GM12878 (cell line): ENCODE results near the gene ZNF311. TPM values are rescaled to one million over a fixed set of nuclear protein-coding genes. Genes with fewer than 3 reads are reported as not detected.

Experiments used
- HCFC1 ChIP-seq: fragments of 150-350 bp; IDR thresholded peaks from 2 replicates; pipeline ENCODE4 v1.6.1; 2014; ENCODE audit warnings: low read length
- IRF5 ChIP-seq: fragments of 450-650 bp; IDR thresholded peaks from 2 replicates; pipeline ENCODE4 v1.6.1; 2017; ENCODE audit warnings: borderline replicate concordance
- JUND ChIP-seq: IDR thresholded peaks from 2 replicates; pipeline ENCODE4 v1.6.1; 2012; ENCODE audit warnings: low read depth, mild to moderate bottlenecking, low read length, improper control_type of control experiment, moderate library complexity
- PRDM15 ChIP-seq: fragments of 450-650 bp; formaldehyde crosslinking; IDR thresholded peaks from 2 replicates; pipeline ENCODE4 v1.4.0; 2020; ENCODE audit warnings: mild to moderate bottlenecking, moderate library complexity
- RCOR1 ChIP-seq: conservative IDR thresholded peaks from 2 replicates; pipeline ENCODE4 v1.6.1; 2012; ENCODE audit warnings: low read depth, low read length, improper control_type of control experiment
- SUPT20H ChIP-seq: IDR thresholded peaks from 2 replicates; pipeline ENCODE4 v1.6.1; 2011; ENCODE audit warnings: low read depth, mild to moderate bottlenecking, low read length, moderate library complexity, borderline replicate concordance; ENCODE audit not compliant: control insufficient read depth
- SUZ12 ChIP-seq: fragments of 200-600 bp; sonication (generic); IDR thresholded peaks from one replicate; pipeline ENCODE4 v1.6.1; 2018; ENCODE audit warnings: antibody characterized with exemption, mild to moderate bottlenecking; ENCODE audit not compliant: unreplicated experiment
- TCF7 ChIP-seq: IDR thresholded peaks from 2 replicates; pipeline ENCODE4 v1.6.1; 2014; ENCODE audit warnings: antibody characterized with exemption, borderline replicate concordance
- ZBTB33 ChIP-seq: fragments of 450-650 bp; IDR thresholded peaks from 2 replicates; pipeline ENCODE4 v1.6.1; 2017; ENCODE audit warnings: mild to moderate bottlenecking
- ZNF622 ChIP-seq: fragments of 450-650 bp; IDR thresholded peaks from 2 replicates; pipeline ENCODE4 v1.6.1; 2017; ENCODE audit warnings: mild to moderate bottlenecking, inconsistent platforms
- polyA plus RNA-seq, 11 experiments: library from polyadenylated mRNA; depleted of rRNA in 4 of 11; unstranded in 6 of 11; stranded (reverse) in 5 of 11; fragments of >200 nt; fragmentation: Nextera tagmentation in 4 of 11; fragmentation: Illumina TruSeq in 1 of 11; extraction: Ambion mirVana in 4 of 11; extraction: Trizol in 1 of 11; gene quantifications; 1 replicate in 1 of 11; 2 replicates in 10 of 11; pipeline versions ENCODE4 v1.2.1 to v1.2.3, GENCODE V29; 2011 to 2016; ENCODE audit warnings: inconsistent platforms in 2 of 11, missing spikeins in 2 of 11, low read depth in 1 of 11
- total RNA-seq, 4 experiments: library from RNA; depleted of rRNA in 3 of 4; stranded (reverse); fragments of >200 nt in 3 of 4; fragmentation: Illumina TruSeq in 1 of 4; extraction: Trizol in 1 of 4; gene quantifications; 2 replicates each; pipeline versions ENCODE4 v1.2.1 to v1.2.3, GENCODE V29; 2013 to 2021

ZNF311 gene
- total and polyA plus RNA-seq, 10 of the 15 experiments (the other 5 are each of a cell fraction or from before 2014, with no cell fraction given) = 0.07 TPM; not detected in 9

DNA sequence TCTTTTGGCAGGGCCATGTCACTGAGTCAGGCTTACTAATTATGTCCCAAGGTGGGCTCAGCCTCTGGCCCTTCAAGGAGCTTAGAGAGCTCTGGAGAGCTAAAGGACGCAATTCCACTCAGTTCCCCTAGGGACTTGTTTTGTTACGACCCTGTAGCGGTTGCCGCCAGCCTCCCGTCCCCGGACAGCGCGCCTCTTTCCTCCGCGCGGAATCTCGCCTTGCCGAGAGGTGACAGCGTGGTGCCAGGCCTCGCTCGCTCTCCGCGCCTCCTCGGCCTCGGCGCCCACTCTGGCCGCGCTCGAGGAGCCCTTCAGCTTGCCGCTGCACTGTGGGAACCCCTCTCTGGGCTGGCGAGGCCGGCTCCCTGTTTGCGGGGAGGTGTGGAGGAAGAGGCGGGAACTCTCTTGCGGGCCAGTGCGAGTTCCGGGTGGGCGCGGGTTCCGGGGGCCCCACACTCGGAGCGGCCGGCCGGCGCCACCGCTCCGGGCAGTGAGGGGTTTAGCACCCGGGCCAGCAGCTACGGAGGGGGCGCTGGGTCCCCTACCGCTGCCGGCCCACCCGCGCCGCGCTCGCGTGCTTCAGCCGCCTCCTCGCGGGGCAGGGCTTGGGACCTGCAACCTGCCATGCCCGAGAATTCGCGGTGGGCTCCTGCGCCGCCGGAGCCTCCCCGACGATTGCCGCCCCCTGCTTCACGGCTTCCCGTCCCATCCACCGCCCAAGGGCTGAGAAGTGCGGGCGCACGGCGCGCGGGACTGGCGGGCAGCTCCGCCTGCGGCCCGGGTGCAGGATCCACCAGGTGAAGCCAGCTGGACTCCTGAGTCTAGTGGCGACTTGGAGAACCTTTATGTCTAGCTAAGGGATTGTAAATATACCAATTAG is 9.9 kb upstream of the ZNF311 start (continued):
- no peak for TF ChIP-seq IRF5
- TF ChIP-seq ZNF622 = no peak
- TF ChIP-seq RCOR1 = no peak
- no peak for TF ChIP-seq PRDM15
- TF ChIP-seq JUND = no peak
- TF ChIP-seq SUZ12 = no peak
- TF ChIP-seq ZBTB33 = no peak
- no peak for TF ChIP-seq HCFC1
- no peak for TF ChIP-seq SUPT20H
- no peak for TF ChIP-seq TCF7
